Prostate gland (tissue), 2 donors: ENCODE data around the gene IFIT1.

Experiments
- POLR2A ChIP-seq: fragments of 450-650 bp; IDR thresholded peaks from one replicate; pipeline ENCODE4 v1.6.1; 2016; ENCODE audit warnings: antibody characterized with exemption, mild to moderate bottlenecking
- POLR2AphosphoS5 ChIP-seq: sonication (generic); formaldehyde crosslinking; IDR thresholded peaks from one replicate; pipeline ENCODE4 v1.6.1; 2017; ENCODE audit warnings: antibody characterized with exemption
- TF ChIP-seq, protein P1 (sequence below), 4 experiments: fragments of 200-600 bp in 2 of 4; fragments of 450-650 bp in 2 of 4; sonication (generic) in 2 of 4; IDR thresholded peaks; 1 replicate in 3 of 4; 2 replicates in 1 of 4; pipeline ENCODE4 v1.5.1; 2016 to 2019; ENCODE audit warnings: antibody characterized with exemption in 4 of 4, mild to moderate bottlenecking in 2 of 4, moderate library complexity in 2 of 4

DNA sequence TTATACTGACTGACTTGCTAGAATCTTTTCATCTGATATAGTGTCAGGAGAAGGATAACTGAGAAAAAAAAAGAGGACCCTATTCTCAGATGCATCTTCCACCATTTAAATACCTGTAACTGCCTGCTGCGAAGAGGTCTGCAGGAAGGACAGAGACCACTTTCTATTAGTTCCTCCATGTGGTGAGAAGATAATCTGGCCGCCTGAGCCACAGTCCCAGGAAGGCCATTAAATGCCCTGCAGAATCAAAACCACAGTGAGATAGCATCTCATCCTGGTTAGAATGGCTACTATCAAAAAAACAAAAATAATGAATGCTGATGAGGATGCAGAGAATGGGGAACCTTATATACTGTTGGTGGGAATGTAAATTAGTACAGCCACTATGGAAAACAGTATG is 34.4 kb upstream of the IFIT1 start:
- TF ChIP-seq, protein P1, sequence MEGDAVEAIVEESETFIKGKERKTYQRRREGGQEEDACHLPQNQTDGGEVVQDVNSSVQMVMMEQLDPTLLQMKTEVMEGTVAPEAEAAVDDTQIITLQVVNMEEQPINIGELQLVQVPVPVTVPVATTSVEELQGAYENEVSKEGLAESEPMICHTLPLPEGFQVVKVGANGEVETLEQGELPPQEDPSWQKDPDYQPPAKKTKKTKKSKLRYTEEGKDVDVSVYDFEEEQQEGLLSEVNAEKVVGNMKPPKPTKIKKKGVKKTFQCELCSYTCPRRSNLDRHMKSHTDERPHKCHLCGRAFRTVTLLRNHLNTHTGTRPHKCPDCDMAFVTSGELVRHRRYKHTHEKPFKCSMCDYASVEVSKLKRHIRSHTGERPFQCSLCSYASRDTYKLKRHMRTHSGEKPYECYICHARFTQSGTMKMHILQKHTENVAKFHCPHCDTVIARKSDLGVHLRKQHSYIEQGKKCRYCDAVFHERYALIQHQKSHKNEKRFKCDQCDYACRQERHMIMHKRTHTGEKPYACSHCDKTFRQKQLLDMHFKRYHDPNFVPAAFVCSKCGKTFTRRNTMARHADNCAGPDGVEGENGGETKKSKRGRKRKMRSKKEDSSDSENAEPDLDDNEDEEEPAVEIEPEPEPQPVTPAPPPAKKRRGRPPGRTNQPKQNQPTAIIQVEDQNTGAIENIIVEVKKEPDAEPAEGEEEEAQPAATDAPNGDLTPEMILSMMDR (IDR thresholded peaks at IDR 0.05): no peak
- no peak for TF ChIP-seq POLR2A
- TF ChIP-seq POLR2AphosphoS5: no peak
